Neural cell (in vitro differentiated cells): ENCODE measurements around the gene TIMM22. TPM values are rescaled to one million over a fixed set of nuclear protein-coding genes. Genes with fewer than 3 reads are reported as not detected.

Source experiments
- H2AFZ ChIP-seq: fragments of 200-600, 300-800 bp; sonication (generic), shearing (Covaris generic); 2 replicates; pipeline ENCODE4 v1.6.0; 2014; ENCODE audit warnings: low read depth, mild to moderate bottlenecking, antibody characterized with exemption, low read length, moderate library complexity
- H3F3A ChIP-seq: fragments of 200-600 bp; shearing (Covaris generic); 2 replicates; pipeline ENCODE4 v1.6.1; 2016; ENCODE audit warnings: mild to moderate bottlenecking, moderate library complexity, mixed read lengths, antibody characterized with exemption, low read length; ENCODE audit not compliant: insufficient read depth, poor library complexity, severe bottlenecking
- H3K27ac ChIP-seq: fragments of 200-600, 300-800 bp; sonication (generic), shearing (Covaris generic); 2 replicates; pipeline ENCODE4 v1.5.1; 2014; ENCODE audit warnings: mild to moderate bottlenecking, low read length, moderate library complexity
- H3K27me3 ChIP-seq: fragments of 300-800, 200-600 bp; sonication (generic), shearing (Covaris generic); 2 replicates; pipeline ENCODE4 v1.6.0; 2014; ENCODE audit warnings: mild to moderate bottlenecking, low read depth, low read length, moderate library complexity; ENCODE audit not compliant: insufficient read depth
- H3K36me3 ChIP-seq: fragments of 300-800, 200-600 bp; sonication (generic), shearing (Covaris generic); 2 replicates; pipeline ENCODE4 v1.5.1; 2014; ENCODE audit warnings: mild to moderate bottlenecking, antibody characterized with exemption, low read length, moderate library complexity; ENCODE audit not compliant: insufficient read depth
- H3K4me2 ChIP-seq: fragments of 300-800, 200-600 bp; sonication (generic), shearing (Covaris generic); 2 replicates; pipeline ENCODE4 v1.6.0; 2014; ENCODE audit warnings: mild to moderate bottlenecking, low read length
- H3K4me3 ChIP-seq: fragments of 300-800, 200-600 bp; sonication (generic), shearing (Covaris generic); 2 replicates; pipeline ENCODE4 v1.5.1; 2014; ENCODE audit warnings: mild to moderate bottlenecking, low read length, moderate library complexity
- H3K79me2 ChIP-seq: fragments of 200-600 bp; shearing (Covaris generic); replicated peaks from 2 replicates; pipeline ENCODE4 v1.6.0; 2014; ENCODE audit warnings: mild to moderate bottlenecking, low read length, moderate library complexity; ENCODE audit not compliant: insufficient read depth
- H3K9ac ChIP-seq: fragments of 300-800, 200-600 bp; sonication (generic), shearing (Covaris generic); 2 replicates; pipeline ENCODE4 v1.6.1; 2016; ENCODE audit warnings: mild to moderate bottlenecking, low read length, mixed read lengths
- H3K9me2 ChIP-seq: fragments of 200-600 bp; shearing (Covaris generic); 2 replicates; pipeline ENCODE4 v1.6.1; 2016; ENCODE audit warnings: mild to moderate bottlenecking, low read length, mixed read lengths; ENCODE audit not compliant: insufficient read depth
- H3K9me3 ChIP-seq: fragments of 200-600, 300-800 bp; sonication (generic), shearing (Covaris generic); 2 replicates; pipeline ENCODE4 v1.6.1; 2016; ENCODE audit warnings: mild to moderate bottlenecking, mixed run types, low read length, moderate library complexity, mixed read lengths
- H4K20me1 ChIP-seq: fragments of 200-600 bp; shearing (Covaris generic); 2 replicates; pipeline ENCODE4 v1.6.1; 2016; ENCODE audit warnings: mild to moderate bottlenecking, mixed run types; ENCODE audit not compliant: insufficient read depth
- EP300 ChIP-seq: fragments of 450-650 bp; conservative IDR thresholded peaks from 2 replicates; pipeline ENCODE4 v1.6.1; 2014; ENCODE audit warnings: antibody characterized with exemption, mild to moderate bottlenecking, moderate library complexity; ENCODE audit not compliant: poor library complexity, severe bottlenecking
- EZH2 ChIP-seq: fragments of 200-600, 300-800 bp; shearing (Covaris generic), sonication (generic); IDR thresholded peaks from 2 replicates; pipeline ENCODE4 v1.6.1; 2014; ENCODE audit warnings: antibody characterized with exemption, low read length, borderline replicate concordance, mild to moderate bottlenecking; ENCODE audit not compliant: insufficient read depth, poor library complexity, severe bottlenecking
- MXI1 ChIP-seq: fragments of 450-650 bp; conservative IDR thresholded peaks from 2 replicates; pipeline ENCODE4 v1.6.1; 2014; ENCODE audit warnings: antibody characterized with exemption, mild to moderate bottlenecking; ENCODE audit not compliant: poor library complexity, severe bottlenecking
- POLR2AphosphoS5 ChIP-seq: IDR thresholded peaks from 2 replicates; pipeline ENCODE4 v1.6.1; 2012
- RAD21 ChIP-seq: fragments of 450-650 bp; conservative IDR thresholded peaks from 2 replicates; pipeline ENCODE4 v1.6.1; 2014; ENCODE audit warnings: antibody characterized with exemption, mild to moderate bottlenecking, moderate library complexity
- SMC3 ChIP-seq: fragments of 450-650 bp; conservative IDR thresholded peaks from 2 replicates; pipeline ENCODE4 v1.6.1; 2014; ENCODE audit warnings: antibody characterized with exemption, mild to moderate bottlenecking, moderate library complexity; ENCODE audit not compliant: poor library complexity
- TAF1 ChIP-seq: IDR thresholded peaks from 2 replicates; pipeline ENCODE4 v1.6.1; 2012; ENCODE audit warnings: low read depth
- polyA plus RNA-seq: library from polyadenylated mRNA; depleted of rRNA; stranded (reverse); fragments of >200 nt; gene quantifications from 2 replicates; pipeline ENCODE4 v1.2.3, GENCODE V29; 2014
- TF ChIP-seq, protein P1 (sequence below): fragments of 450-650 bp; IDR thresholded peaks from 2 replicates; pipeline ENCODE4 v1.5.1; 2014; ENCODE audit warnings: antibody characterized with exemption, mild to moderate bottlenecking, moderate library complexity; ENCODE audit not compliant: poor library complexity, severe bottlenecking
- TF ChIP-seq, protein P2 (sequence below): IDR thresholded peaks from 2 replicates; pipeline ENCODE4 v1.6.1; 2012; ENCODE audit warnings: borderline replicate concordance

The TIMM22 gene
- polyA plus RNA-seq, 1 donor from 2014 or later: 16.7 TPM

DNA sequence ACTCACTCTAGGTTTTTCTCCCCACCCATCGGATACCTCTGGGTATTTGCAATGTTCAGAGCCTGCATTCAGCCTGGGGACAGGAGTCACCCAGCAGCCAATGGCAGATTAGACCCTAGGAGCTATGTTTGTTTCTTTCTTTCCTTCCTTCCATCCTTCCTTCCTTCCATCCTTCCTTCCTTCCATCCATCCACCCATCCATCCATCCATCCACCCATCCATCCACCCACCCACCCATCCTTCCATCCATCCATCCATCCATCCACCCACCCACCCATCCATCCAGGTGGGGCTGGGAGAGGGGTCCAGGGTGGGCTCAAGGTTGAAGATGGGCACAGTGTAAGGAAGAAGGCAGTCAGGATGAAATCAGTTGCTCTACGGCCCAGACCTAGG is 39.9 kb downstream of the TIMM22 start:
- TF ChIP-seq POLR2AphosphoS5: no peak
- TF ChIP-seq EZH2: no peak
- TF ChIP-seq RAD21: no peak
- TF ChIP-seq, protein P1, sequence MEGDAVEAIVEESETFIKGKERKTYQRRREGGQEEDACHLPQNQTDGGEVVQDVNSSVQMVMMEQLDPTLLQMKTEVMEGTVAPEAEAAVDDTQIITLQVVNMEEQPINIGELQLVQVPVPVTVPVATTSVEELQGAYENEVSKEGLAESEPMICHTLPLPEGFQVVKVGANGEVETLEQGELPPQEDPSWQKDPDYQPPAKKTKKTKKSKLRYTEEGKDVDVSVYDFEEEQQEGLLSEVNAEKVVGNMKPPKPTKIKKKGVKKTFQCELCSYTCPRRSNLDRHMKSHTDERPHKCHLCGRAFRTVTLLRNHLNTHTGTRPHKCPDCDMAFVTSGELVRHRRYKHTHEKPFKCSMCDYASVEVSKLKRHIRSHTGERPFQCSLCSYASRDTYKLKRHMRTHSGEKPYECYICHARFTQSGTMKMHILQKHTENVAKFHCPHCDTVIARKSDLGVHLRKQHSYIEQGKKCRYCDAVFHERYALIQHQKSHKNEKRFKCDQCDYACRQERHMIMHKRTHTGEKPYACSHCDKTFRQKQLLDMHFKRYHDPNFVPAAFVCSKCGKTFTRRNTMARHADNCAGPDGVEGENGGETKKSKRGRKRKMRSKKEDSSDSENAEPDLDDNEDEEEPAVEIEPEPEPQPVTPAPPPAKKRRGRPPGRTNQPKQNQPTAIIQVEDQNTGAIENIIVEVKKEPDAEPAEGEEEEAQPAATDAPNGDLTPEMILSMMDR: no peak
- TF ChIP-seq MXI1: no peak
- TF ChIP-seq EP300: no peak
- TF ChIP-seq SMC3: no peak
- TF ChIP-seq TAF1: no peak
- TF ChIP-seq, protein P2, sequence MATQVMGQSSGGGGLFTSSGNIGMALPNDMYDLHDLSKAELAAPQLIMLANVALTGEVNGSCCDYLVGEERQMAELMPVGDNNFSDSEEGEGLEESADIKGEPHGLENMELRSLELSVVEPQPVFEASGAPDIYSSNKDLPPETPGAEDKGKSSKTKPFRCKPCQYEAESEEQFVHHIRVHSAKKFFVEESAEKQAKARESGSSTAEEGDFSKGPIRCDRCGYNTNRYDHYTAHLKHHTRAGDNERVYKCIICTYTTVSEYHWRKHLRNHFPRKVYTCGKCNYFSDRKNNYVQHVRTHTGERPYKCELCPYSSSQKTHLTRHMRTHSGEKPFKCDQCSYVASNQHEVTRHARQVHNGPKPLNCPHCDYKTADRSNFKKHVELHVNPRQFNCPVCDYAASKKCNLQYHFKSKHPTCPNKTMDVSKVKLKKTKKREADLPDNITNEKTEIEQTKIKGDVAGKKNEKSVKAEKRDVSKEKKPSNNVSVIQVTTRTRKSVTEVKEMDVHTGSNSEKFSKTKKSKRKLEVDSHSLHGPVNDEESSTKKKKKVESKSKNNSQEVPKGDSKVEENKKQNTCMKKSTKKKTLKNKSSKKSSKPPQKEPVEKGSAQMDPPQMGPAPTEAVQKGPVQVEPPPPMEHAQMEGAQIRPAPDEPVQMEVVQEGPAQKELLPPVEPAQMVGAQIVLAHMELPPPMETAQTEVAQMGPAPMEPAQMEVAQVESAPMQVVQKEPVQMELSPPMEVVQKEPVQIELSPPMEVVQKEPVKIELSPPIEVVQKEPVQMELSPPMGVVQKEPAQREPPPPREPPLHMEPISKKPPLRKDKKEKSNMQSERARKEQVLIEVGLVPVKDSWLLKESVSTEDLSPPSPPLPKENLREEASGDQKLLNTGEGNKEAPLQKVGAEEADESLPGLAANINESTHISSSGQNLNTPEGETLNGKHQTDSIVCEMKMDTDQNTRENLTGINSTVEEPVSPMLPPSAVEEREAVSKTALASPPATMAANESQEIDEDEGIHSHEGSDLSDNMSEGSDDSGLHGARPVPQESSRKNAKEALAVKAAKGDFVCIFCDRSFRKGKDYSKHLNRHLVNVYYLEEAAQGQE: no peak
- Histone ChIP-seq H3K9me2 (no peaks in the 10 kb centered on the region), H3K27me3 (no peaks in the 10 kb centered on the region), H3F3A (no peaks in the 10 kb centered on the region), H3K9me3 (no peaks in the 10 kb centered on the region), H3K27ac (no peak overlapping the region), H2AFZ (no peak overlapping the region), H3K36me3 (no peaks in the 10 kb centered on the region), H3K79me2 (no peaks in the 10 kb centered on the region), H3K9ac (no peak overlapping the region), H4K20me1 (no peaks in the 10 kb centered on the region), H3K4me2 (no peak overlapping the region), H3K4me3 (no peak overlapping the region)

DNA sequence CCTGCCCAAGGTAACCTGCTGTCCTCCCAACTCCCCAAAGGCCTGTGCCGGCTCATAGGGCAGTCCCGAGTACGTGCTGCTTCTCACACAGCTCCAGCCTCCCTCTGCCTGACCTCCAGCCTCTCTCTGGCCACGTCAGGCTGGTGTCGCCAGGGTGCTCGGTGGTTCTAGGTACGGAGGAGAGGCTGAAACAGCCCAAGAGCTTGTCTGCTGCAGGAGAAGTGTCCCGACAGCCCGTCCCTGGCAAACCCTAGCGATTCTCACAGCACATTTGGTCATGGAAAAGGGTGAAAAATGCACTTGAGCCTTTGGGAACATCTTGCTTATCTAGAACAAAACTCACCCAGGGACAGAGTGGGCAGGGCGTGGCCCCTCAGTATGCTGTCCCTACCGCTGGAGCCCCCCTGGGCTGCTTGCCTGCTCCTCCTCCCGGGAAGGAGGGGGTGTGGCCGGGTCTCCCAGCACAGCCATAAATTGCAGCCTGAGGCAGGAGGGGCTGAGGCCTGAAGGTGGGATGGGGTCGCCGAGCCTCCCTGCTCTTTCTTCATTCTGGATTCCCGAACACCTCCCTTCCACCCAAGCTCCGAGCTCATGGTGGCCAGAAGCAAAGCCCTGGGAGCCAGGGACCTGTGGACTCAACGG is 40.4 kb downstream of the TIMM22 start:
- Histone ChIP-seq H3K9me2 (no peaks in the 10 kb centered on the region), H3K9me3 (no peaks in the 10 kb centered on the region), H3K4me3 (no peak overlapping the region), H3K27me3 (no peaks in the 10 kb centered on the region), H3K79me2 (no peaks in the 10 kb centered on the region), H2AFZ (no peak overlapping the region), H3K4me2 (no peak overlapping the region), H3K27ac (no peak overlapping the region), H3F3A (no peaks in the 10 kb centered on the region), H3K9ac (no peak overlapping the region), H4K20me1 (no peaks in the 10 kb centered on the region), H3K36me3 (peaks cover 1% of the 10 kb centered on the region)
- no peak for TF ChIP-seq EP300
- TF ChIP-seq MXI1: no peak
- TF ChIP-seq TAF1: no peak
